Stimulated activated CD8-positive, alpha-beta memory T cell treated with anti-CD3 and anti-CD28 coated beads, Interleukin-7, amount 100 ng/mL, for 1 hour (primary cell): Measurements from ENCODE around the gene WNT3.
"Not testable (repeated sequence)": the region's sequence is repeated elsewhere in the genome, so short reads cannot be mapped to it uniquely, and the experiment has no call there.

Experiments used
- DNase-seq, 2 donors: peaks; one replicate each; pipeline ENCODE4 v3.0.0-alpha.2; 2020; ENCODE audit warnings: low read depth in 2 of 2

WNT3 gene

GRCh38 chr17:46813920-46814319, 4.6 kb downstream of the WNT3 start:
- DNase-seq: no peak

- DNase-seq: no peak
These were observed 5.7 kb downstream of the WNT3 start for GRCh38 chr17:46812624-46813318.

- DNase-seq: no peak
These were observed 6.4 kb downstream of the WNT3 start for GRCh38 chr17:46811978-46812583.

- DNase-seq: no peak
These were observed 7.7 kb downstream of the WNT3 start for GRCh38 chr17:46810837-46811236.

DNA sequence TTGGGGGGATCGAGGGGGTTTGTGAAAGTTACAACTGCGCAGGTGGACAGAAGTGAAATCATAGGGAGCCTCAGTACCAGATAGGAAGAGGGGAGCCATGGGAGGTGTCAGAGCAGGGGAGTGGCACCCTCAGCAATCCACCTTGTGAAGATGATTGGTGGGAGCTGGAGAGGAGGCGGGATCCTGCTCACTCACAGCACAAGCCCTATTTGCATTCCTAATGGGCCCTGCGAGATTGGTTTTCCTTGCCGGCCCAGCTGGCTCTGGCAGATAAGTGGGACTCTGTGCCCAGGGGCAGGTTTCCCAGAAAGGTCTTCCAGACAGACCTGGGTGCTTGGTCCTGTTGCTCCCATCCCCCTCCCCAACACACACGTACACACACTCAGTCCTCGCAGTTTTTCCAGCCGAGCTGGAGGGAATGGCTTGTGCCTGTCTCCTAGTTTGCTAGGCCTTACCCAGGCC, 9.4 kb downstream of the WNT3 start:
- DNase-seq: no peak

DNA sequence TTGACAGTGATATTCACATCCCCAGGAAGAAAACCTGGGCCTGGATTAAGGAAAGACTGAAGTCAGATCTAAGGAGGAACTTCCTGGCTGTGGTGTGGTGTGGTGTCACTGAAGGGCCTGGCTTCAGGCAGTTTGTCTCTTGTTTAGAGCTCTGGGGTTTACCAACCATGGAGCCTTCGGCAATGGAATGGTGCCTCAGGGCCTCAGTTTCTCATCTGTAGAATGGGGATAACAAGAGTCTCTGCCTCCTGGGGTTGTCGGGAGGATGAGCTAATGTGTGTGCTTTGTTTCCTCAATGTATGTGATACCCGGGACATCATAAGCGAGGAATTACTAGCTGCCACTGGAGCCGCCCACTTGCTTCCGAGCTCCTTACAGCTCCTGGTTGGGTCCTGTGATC, 12.7 kb downstream of the WNT3 start:
- DNase-seq: no peak

DNA sequence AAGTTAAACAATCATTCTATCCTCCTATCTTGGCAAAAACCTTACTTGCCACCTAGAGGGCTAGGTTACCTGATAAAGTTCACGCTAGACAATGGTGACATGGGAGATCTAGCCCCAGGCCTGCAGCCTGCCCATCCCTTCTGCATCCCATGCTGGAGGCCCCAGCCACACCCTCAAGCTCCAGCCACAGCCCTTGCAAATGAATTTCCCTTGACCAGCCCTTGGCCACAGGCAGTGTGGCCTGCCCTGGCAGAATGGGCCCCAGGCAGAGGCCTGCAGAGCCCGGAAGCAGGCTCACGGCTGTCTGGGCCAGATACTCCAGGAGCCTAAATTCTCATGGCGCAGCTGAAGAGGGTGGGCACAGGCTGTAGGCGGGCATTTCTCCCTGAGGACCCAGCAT, 14.9 kb downstream of the WNT3 start:
- no peak for DNase-seq

DNA sequence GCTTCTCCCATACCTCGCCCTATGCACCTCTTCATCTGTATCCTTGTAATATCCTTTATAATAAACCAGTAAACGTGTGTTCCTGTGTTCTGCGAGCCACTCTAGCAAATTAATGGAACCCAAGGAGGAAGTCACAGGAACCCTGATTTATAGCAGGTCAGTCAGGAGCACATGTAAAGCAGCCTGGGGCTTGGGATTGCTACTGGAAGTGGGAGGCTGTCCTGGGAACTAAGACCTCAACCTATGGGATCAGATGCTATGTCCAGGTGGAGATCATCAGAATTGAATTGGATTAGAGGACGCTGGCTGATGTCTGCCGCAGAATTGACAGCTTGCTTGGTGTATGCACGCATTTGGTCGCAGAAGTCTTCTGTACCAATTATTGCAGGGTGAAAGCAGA, 15.7 kb downstream of the WNT3 start:
- no peak for DNase-seq

DNA sequence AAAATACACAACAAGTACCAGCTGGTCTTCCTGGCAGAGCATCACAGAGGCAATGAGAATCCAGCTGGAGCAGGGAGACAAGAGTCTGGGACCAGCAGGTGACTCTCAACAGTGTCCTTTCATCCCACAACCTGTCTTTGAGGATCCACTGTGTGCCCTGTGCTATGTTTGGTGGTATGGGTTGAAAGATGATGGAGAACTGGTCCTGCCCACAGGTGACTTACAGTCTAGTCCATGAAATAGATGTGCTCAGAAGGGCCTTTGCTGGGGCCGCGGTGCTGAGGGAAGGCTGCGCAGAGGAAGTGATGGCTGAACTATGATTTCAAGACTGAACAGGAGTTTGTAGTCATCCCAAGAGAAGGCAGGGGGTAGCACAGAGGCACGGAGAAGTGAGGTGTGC, 17.9 kb downstream of the WNT3 start:
- DNase-seq: no peak

- no peak for DNase-seq
These were observed 21.4 kb downstream of the WNT3 start for GRCh38 chr17:46796956-46797530.

- no peak for DNase-seq
These were observed 22.0 kb downstream of the WNT3 start for GRCh38 chr17:46796524-46796923.

DNA sequence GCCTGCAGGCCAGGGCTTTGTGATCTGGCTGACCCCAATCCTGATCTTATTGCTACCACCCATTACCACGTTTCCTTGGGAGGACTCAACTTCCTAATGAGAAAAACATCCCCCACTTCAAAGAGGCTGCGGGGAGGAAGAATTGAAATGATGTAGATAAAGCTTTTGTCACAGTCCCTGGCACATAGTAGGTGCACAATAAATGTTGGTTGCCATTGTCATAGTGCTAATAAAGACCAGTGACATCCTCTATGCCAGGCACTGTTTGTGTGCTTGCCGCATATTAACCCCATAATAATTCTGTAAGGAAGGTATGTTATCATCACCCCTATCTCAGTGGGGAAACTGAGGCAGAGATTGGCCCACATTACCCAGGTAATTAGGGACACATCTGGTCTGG, 22.4 kb downstream of the WNT3 start:
- DNase-seq: no peak

- no peak for DNase-seq
These were observed 23.0 kb downstream of the WNT3 start for GRCh38 chr17:46795379-46795952.

- DNase-seq: no peak
These were observed 24.2 kb downstream of the WNT3 start for GRCh38 chr17:46794318-46794717.

DNA sequence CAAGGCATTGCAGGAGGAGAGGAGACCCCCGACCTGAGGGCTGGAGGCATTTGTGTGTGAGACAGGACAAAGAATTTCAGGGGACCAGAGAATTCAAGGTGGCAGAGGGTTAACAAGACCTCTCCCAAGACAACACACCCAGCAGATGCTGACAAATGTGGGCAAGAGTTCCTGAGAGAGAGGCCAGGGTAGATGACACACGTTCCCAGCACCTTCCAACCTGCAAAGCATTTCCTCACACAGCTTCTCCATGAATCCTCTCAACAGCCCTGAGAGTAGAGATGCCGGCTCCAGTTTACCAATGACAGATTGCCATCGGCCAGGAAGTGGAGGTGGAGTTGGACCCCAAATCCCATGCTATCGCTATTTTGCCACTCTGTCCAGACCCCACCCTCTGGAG, 25.0 kb downstream of the WNT3 start:
- DNase-seq: no peak

DNA sequence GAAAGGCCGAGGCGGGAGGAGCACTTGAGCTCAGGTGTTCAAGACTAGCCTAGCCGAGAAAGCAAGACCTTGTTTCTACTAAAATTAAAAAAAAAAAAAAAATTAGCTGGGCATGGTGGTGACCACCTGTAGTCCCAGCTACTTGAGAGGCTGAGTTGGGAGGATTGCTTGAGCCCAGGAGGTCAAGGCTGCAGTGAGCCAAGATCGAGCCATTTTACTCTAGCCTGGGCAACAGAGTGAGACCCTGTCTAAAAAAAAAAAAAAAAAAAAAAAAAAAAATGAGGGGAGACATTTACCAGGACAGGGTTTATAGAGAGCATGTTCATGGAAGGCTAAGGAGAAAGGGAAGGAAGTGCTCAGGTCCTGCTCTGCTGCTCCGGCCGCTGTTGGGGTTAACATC, 25.5 kb downstream of the WNT3 start:
- not testable (repeated sequence) for DNase-seq

GRCh38 chr17:46792071-46792470, 26.4 kb downstream of the WNT3 start:
- DNase-seq: no peak

GRCh38 chr17:46791531-46791930, 27.0 kb downstream of the WNT3 start:
- no peak for DNase-seq

GRCh38 chr17:46790216-46790615, 28.3 kb downstream of the WNT3 start:
- no peak for DNase-seq

GRCh38 chr17:46789610-46790009, 28.9 kb downstream of the WNT3 start:
- DNase-seq: no peak

DNA sequence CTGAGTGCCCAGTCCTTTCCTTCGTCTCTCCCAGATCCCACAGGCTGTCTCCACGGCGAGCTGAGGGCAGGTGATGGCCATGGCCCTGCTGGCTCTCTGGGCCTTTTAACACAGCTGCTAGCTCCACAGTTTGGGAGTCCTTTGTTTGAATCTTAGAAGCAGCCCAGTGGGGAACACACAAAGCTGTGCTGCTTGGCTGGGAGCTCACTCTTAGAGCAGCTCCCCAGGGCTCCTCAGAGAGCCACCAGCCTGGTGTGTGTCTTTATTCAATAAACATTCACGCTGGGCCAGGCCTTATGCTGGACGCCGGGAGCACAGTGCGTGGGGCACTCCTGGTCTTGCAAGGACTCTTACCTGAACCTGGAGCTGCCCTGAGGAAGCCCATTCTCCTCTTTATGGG, 29.7 kb downstream of the WNT3 start:
- DNase-seq: no peak

DNA sequence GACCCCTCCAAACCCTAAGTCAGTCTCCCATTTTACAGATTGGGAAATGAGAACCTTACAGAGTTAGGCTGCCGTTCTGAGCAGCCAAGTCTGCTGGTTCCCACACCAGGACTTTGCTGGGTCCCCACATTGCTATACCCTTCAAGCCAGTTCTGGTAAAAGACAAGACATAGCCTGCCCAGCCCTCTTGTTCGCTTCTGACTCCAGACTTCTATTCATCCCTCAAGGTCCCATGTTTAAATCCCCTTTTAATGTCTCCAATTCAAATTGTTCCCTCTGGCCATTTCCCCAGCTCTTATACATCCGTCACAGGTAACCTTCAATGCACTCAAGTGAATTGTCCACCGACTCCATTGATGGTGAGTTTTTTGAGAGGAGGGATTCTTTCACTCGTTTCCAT, 30.2 kb downstream of the WNT3 start:
- no peak for DNase-seq

DNA sequence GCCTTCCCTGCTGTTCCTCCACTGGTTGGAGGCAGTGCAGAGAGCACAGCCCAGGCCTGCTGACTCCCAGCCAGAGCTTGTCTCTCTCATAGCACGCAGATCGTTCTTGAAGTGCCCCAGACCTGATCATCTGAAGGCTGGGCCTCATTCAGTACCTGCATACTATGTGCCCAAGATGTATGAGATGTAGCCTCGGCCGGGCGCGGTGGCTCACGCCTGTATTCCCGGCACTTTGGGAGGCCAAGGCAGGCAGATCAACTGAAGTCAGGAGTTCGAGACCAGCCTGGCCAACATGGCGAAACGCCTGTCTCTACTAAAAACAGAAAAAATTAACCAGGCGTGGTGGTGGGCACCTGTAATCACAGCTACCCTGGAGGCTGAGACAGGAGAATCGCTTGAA, 31.0 kb downstream of the WNT3 start:
- DNase-seq: no peak
